PC-9 (cell line): Measurements from ENCODE around the gene C3orf80. TPM values are rescaled to one million over a fixed set of nuclear protein-coding genes. Genes with fewer than 3 reads are reported as not detected.
"Not testable (repeated sequence)": the region's sequence is repeated elsewhere in the genome, so short reads cannot be mapped to it uniquely, and the experiment has no call there.

ENCODE experiments used
- Bru-seq: library from RNA; stranded (reverse); fragments of 400-500 nt; gene quantifications from one replicate; lab custom pipeline; 2021; lab: Mats Ljungman, UMichigan
- BruChase-seq, 2 experiments: library from RNA; stranded (reverse); fragments of 400-500 nt; gene quantifications; one replicate each; lab custom pipeline; 2021; lab: Mats Ljungman, UMichigan
- BruUV-seq: library from RNA; stranded (reverse); fragments of 400-500 nt; replicated peaks from 2 replicates; lab custom pipeline; 2021; lab: Mats Ljungman, UMichigan
- CTCF ChIA-PET: fragments of 300-600 bp; sonication (Branson Sonifier 250); formaldehyde crosslinking; loops from one replicate; lab custom pipeline; 2022; ENCODE audit warnings: antibody characterized with exemption; lab: Charles Lee
- POLR2A ChIA-PET: fragments of 300-600 bp; sonication (Branson Sonifier 250); formaldehyde crosslinking; loops from one replicate; lab custom pipeline; 2022; ENCODE audit warnings: antibody characterized with exemption; ENCODE audit not compliant: unreplicated experiment; lab: Charles Lee
- DNase-seq, 2 experiments: peaks; one replicate each; pipeline versions ENCODE4 v3.0.0 to v3.0.0-alpha.2; 2015 to 2022; ENCODE audit warnings: mixed read lengths in 1 of 2
- H2AFZ ChIP-seq: fragments of 200-600 bp; sonication (generic); 2 replicates; pipeline ENCODE4 v1.8.1; 2017; ENCODE audit warnings: antibody characterized with exemption
- H3F3A ChIP-seq: fragments of 200-600 bp; sonication (generic); 2 replicates; pipeline ENCODE4 v1.8.1; 2017; ENCODE audit warnings: antibody characterized with exemption, mild to moderate bottlenecking, low read depth; ENCODE audit not compliant: insufficient read depth
- H3K27ac ChIP-seq: fragments of 200-600 bp; sonication (generic); 2 replicates; pipeline ENCODE4 v1.6.1; 2016; ENCODE audit warnings: mixed run types
- H3K27me3 ChIP-seq: fragments of 200-600 bp; sonication (generic); 2 replicates; pipeline ENCODE4 v1.6.1; 2016; ENCODE audit warnings: low read depth, mixed run types; ENCODE audit not compliant: insufficient read depth
- H3K36me3 ChIP-seq: fragments of 200-600 bp; sonication (generic); 2 replicates; pipeline ENCODE4 v1.6.1; 2016; ENCODE audit warnings: low read depth, mixed run types
- H3K4me1 ChIP-seq: fragments of 200-600 bp; sonication (generic); replicated peaks from 2 replicates; pipeline ENCODE4 v1.6.1; 2016; ENCODE audit warnings: mixed run types; ENCODE audit not compliant: insufficient read depth
- H3K4me2 ChIP-seq: fragments of 200-600 bp; sonication (generic); 2 replicates; pipeline ENCODE4 v1.6.1; 2017; ENCODE audit warnings: mixed run types
- H3K4me3 ChIP-seq: fragments of 200-600 bp; sonication (generic); 2 replicates; pipeline ENCODE4 v1.6.1; 2016; ENCODE audit warnings: mixed run types
- H3K79me2 ChIP-seq: fragments of 200-600 bp; sonication (generic); 2 replicates; pipeline ENCODE4 v1.6.1; 2017; ENCODE audit warnings: low read depth, mixed run types
- H3K9me2 ChIP-seq: fragments of 200-600 bp; sonication (generic); 2 replicates; pipeline ENCODE4 v1.8.1; 2017; ENCODE audit warnings: mild to moderate bottlenecking; ENCODE audit not compliant: insufficient read depth
- H3K9me3 ChIP-seq: fragments of 200-600 bp; sonication (generic); 2 replicates; pipeline ENCODE4 v1.8.1; 2016; ENCODE audit warnings: low read depth; ENCODE audit not compliant: insufficient read depth
- H4K20me1 ChIP-seq: fragments of 200-600 bp; sonication (generic); 2 replicates; pipeline ENCODE4 v1.8.1; 2017; ENCODE audit not compliant: insufficient read depth
- CTCF ChIP-seq: fragments of 200-600 bp; sonication (generic); conservative IDR thresholded peaks from 2 replicates; pipeline ENCODE4 v1.6.1; 2017; ENCODE audit warnings: mixed run types, antibody characterized with exemption, mild to moderate bottlenecking, moderate library complexity
- EZH2 ChIP-seq: fragments of 200-600 bp; sonication (generic); IDR thresholded peaks from 2 replicates; pipeline ENCODE4 v1.8.0; 2017; ENCODE audit warnings: antibody characterized with exemption, low read depth
- intact Hi-C: fragments of 100-400 bp; cut with micrococcal nuclease; formaldehyde crosslinking; loops from one replicate; pipeline ENCODE4 v1.10.0; 2022; ENCODE audit not compliant: unreplicated experiment
- long read RNA-seq: library from polyadenylated mRNA; stranded (forward); transcript quantifications from one replicate; pipeline ENCODE4 v2.0.0, GENCODE V29; 2022
- total RNA-seq: library from RNA; stranded (reverse); gene quantifications from 2 replicates; pipeline ENCODE4 v1.2.3, GENCODE V29; 2021

The C3orf80 gene
- total RNA-seq (not detected in 2 replicates), Bru-seq, nascent RNA (percentile 13 among the genes with signal in this experiment), BruChase-seq, experiment 1, labeled RNA remaining after a 2-hour chase (not detected), BruChase-seq, experiment 2, labeled RNA remaining after a 6-hour chase (not detected)
- long read RNA-seq = 0 reads

DNA sequence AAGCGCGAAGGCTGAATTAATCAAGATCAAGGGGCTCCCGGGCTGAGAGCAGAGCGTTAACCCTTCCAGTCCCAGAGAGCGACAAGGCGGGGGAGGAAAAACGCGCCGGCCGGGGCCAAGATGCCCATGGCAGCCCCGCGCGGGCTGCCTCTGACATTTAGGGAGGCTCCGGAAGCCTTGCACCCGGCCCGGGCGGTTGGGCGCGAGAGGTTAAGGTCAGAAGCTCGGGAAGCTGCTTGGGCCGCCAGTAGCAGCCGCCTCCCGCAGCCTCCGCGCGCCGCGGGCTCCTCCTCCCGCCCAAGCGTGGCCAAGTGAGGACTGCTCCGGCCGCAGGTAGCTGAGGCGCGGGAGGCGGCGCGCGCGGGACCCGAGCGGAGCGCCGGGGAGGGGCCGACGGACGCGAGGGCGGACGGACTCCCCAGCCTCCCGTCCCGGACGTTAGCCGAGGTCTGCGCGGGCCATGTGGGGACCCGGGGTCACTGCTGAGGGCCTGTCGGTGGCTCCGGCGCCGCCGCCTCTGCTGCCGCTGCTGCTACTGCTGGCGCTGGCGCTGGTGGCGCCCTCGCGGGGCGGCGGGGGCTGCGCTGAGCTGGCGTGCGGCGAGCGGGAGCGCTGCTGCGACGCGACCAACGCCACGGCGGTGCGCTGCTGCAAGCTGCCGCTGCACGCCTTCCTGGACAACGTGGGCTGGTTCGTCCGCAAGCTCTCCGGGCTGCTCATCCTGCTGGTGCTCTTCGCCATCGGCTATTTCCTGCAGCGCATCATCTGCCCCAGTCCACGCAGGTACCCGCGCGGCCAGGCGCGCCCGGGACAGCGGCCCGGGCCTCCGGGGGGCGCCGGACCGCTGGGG, at the start of gene C3orf80:
Gene C3orf80, plus strand, starts transcription at position 247 of the 850 bp plus-strand sequence. Its CDS starts 214 bp downstream, at position 461.
- Histone ChIP-seq H3K27me3 (peaks cover 8% of the 10 kb centered on the region; the same call in 1 of the 2 replicates), H3K4me3 (peak within 1 kb of the TSS; percentile 77), H3K9me3 (no peaks in the 10 kb centered on the region), H3K4me2 (peak within 1 kb of the TSS; percentile 86), H3F3A (peaks cover 5% of the 10 kb centered on the region), H3K79me2 (no peaks in the 10 kb centered on the region), H3K4me1 (no peaks in the 10 kb centered on the region), H3K36me3 (no peaks in the 10 kb centered on the region), H3K9me2 (no peaks in the 10 kb centered on the region), H3K27ac (no peak within 1 kb of the TSS), H4K20me1 (no peaks in the 10 kb centered on the region), H2AFZ (peak within 1 kb of the TSS; percentile 86)
- CTCF ChIA-PET = interaction anchor here (0.5 kb wide), 1 partner anchor 118 kb away, joined by 3 read pairs; no protein-coding TSS in a partner anchor
- intact Hi-C loops = loop anchor here (10.0 kb wide), 1 partner anchor 191 kb away; no protein-coding TSS in a partner anchor
- no TSS peak for BruUV-seq
- POLR2A ChIA-PET = no interaction called here
- DNase-seq = peak; percentile 40 to 69
- TF ChIP-seq EZH2 = peak; percentile 78; the same call in 1 of the 2 replicates
- peak; percentile 23; the same call in 1 of the 2 replicates for TF ChIP-seq CTCF

DNA sequence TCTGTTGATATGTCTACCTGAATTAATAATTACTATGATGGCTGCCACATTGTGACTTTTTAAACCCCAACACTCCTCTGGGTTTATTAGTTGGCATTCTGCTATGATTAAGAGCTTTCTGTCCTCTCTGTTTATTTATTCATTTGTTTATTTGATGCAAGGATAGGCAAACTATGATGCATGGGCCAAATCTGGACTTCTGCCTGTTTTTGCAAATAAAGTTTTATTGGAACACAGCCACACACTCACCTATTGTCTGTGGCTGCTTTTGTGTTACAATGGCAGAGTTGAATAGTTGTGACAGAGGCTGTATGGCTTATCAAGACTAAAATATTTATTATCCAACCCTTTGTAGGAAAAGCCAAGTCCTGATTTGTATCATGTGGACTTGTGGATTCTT, 48.3 kb upstream of the C3orf80 start:
- Histone ChIP-seq H3K4me1 (no peaks in the 10 kb centered on the region), H2AFZ (no peak overlapping the region; the same call in 1 of the 2 replicates), H3K27me3 (no peaks in the 10 kb centered on the region), H3K9me2 (no peaks in the 10 kb centered on the region), H3K4me2 (no peak overlapping the region), H3F3A (no peaks in the 10 kb centered on the region), H3K36me3 (no peaks in the 10 kb centered on the region), H4K20me1 (no peaks in the 10 kb centered on the region), H3K27ac (no peak overlapping the region), H3K79me2 (no peaks in the 10 kb centered on the region), H3K9me3 (peaks cover 5% of the 10 kb centered on the region; the same call in 1 of the 2 replicates), H3K4me3 (no peak overlapping the region)
- POLR2A ChIA-PET = no interaction called here
- intact Hi-C loops = no loop called here
- TF ChIP-seq EZH2 (no peak), CTCF (no peak)
- no TSS peak for BruUV-seq
- CTCF ChIA-PET = no interaction called here
- no peak for DNase-seq

- H3K79me2 ChIP-seq, H3F3A ChIP-seq, H3K27me3 ChIP-seq, H3K9me3 ChIP-seq, H3K36me3 ChIP-seq, H3K27ac ChIP-seq, H4K20me1 ChIP-seq, H2AFZ ChIP-seq, CTCF ChIA-PET, H3K4me2 ChIP-seq, H3K4me1 ChIP-seq, H3K4me3 ChIP-seq, intact Hi-C loops, BruUV-seq, H3K9me2 ChIP-seq, POLR2A ChIA-PET, DNase-seq: not testable (repeated sequence)
These were observed 46.6 kb upstream of the C3orf80 start for GRCh38 chr3:160178661-160179060.

GRCh38 chr3:160179403-160179802, 45.8 kb upstream of the C3orf80 start:
- H3K27me3 ChIP-seq, H2AFZ ChIP-seq, H3F3A ChIP-seq, H3K4me1 ChIP-seq, H3K79me2 ChIP-seq, H3K9me3 ChIP-seq, H3K27ac ChIP-seq, H4K20me1 ChIP-seq, intact Hi-C loops, H3K4me2 ChIP-seq, H3K4me3 ChIP-seq, H3K9me2 ChIP-seq, H3K36me3 ChIP-seq, BruUV-seq, DNase-seq, CTCF ChIA-PET: not testable (repeated sequence)
- POLR2A ChIA-PET = interaction anchor here (0.7 kb wide), 1 partner anchor 92 kb away, joined by 6 read pairs; no protein-coding TSS in a partner anchor
